ENCODE data around the gene EFNB3. TPM values are rescaled to one million over a fixed set of nuclear protein-coding genes. Genes with fewer than 3 reads are reported as not detected.

The EFNB3 gene
- total RNA-seq, 1 donor from 2014 or later = 0.40 TPM

Other genes starting within 250 kb of the EFNB3 start
- 10.8 and 11.2 TPM in 2 replicates for gene ZBTB4, start 225.6 kb upstream of the EFNB3 start, total RNA-seq
- not detected in 2 replicates for gene SLC35G6, start 223.8 kb upstream of the EFNB3 start, total RNA-seq
- gene POLR2A, start 220.8 kb upstream of the EFNB3 start, total RNA-seq = 65.3 and 93.4 TPM in 2 replicates
- 6.1 and 8.2 TPM in 2 replicates for gene TNFSF12, start 156.1 kb upstream of the EFNB3 start, total RNA-seq
- 1.1 and 1.3 TPM in 2 replicates for gene TNFSF13, start 146.5 kb upstream of the EFNB3 start, total RNA-seq
- 95.6 and 108 TPM in 2 replicates for gene SENP3, start 143.3 kb upstream of the EFNB3 start, total RNA-seq
- 2.0 and 3.6 TPM in 2 replicates for gene CD68, start 125.6 kb upstream of the EFNB3 start, total RNA-seq
- 72.5 and 100 TPM in 2 replicates for gene MPDU1, start 121.3 kb upstream of the EFNB3 start, total RNA-seq
- gene SOX15, start 115.1 kb upstream of the EFNB3 start, total RNA-seq = 0.07 TPM in 1 of 2 replicates, not detected in the other
- 44.4 and 46.0 TPM in 2 replicates for gene FXR2, start 90.3 kb upstream of the EFNB3 start, total RNA-seq
- gene SAT2, start 77.4 kb upstream of the EFNB3 start, total RNA-seq = 21.2 and 25.1 TPM in 2 replicates
- 0.13 TPM in 1 of 2 replicates, not detected in the other for gene SHBG, start 75.1 kb upstream of the EFNB3 start, total RNA-seq
- not detected in 2 replicates for gene ATP1B2, start 54.3 kb upstream of the EFNB3 start, total RNA-seq
- 50.9 and 53.7 TPM in 2 replicates for gene TP53, start 17.7 kb upstream of the EFNB3 start, total RNA-seq
- gene WRAP53, start 16.7 kb upstream of the EFNB3 start, total RNA-seq = 9.6 and 13.7 TPM in 2 replicates
- gene DNAH2, start 12.5 kb downstream of the EFNB3 start, total RNA-seq = under 0.01 and 0.07 TPM in 2 replicates
- gene KDM6B, start 129.0 kb downstream of the EFNB3 start, total RNA-seq = 2.0 and 3.1 TPM in 2 replicates
- gene TMEM88, start 149.9 kb downstream of the EFNB3 start, total RNA-seq = 5.8 and 19.8 TPM in 2 replicates
- 95.4 and 120 TPM in 2 replicates for gene NAA38, start 152.4 kb downstream of the EFNB3 start, total RNA-seq
- 9.8 and 13.2 TPM in 2 replicates for gene CYB5D1, start 152.8 kb downstream of the EFNB3 start, total RNA-seq
- gene CHD3, start 183.6 kb downstream of the EFNB3 start, total RNA-seq = 144 and 220 TPM in 2 replicates
- gene RNF227, start 211.1 kb downstream of the EFNB3 start, total RNA-seq = 0.86 and 1.2 TPM in 2 replicates
- gene KCNAB3, start 224.7 kb downstream of the EFNB3 start, total RNA-seq = 0.20 and 0.32 TPM in 2 replicates
- 43.6 and 62.4 TPM in 2 replicates for gene TRAPPC1, start 226.7 kb downstream of the EFNB3 start, total RNA-seq
- gene CNTROB, start 227.0 kb downstream of the EFNB3 start, total RNA-seq = 17.9 and 23.7 TPM in 2 replicates

Measured in pulmonary artery endothelial cell (primary cell).